Activated CD4-positive, alpha-beta T cell treated with anti-CD3 and anti-CD28 coated beads, Interleukin-2, Interleukin-6, amounts not matched to agents 100 ng/mL and 50 ng/mL, durations not matched to agents 16 hours and 8 hours (primary cell): ENCODE measurements around the gene TMEM81.

ENCODE experiments used
- DNase-seq: peaks from one replicate; pipeline ENCODE4 v3.0.0-alpha.2; 2020

TMEM81 gene

DNA sequence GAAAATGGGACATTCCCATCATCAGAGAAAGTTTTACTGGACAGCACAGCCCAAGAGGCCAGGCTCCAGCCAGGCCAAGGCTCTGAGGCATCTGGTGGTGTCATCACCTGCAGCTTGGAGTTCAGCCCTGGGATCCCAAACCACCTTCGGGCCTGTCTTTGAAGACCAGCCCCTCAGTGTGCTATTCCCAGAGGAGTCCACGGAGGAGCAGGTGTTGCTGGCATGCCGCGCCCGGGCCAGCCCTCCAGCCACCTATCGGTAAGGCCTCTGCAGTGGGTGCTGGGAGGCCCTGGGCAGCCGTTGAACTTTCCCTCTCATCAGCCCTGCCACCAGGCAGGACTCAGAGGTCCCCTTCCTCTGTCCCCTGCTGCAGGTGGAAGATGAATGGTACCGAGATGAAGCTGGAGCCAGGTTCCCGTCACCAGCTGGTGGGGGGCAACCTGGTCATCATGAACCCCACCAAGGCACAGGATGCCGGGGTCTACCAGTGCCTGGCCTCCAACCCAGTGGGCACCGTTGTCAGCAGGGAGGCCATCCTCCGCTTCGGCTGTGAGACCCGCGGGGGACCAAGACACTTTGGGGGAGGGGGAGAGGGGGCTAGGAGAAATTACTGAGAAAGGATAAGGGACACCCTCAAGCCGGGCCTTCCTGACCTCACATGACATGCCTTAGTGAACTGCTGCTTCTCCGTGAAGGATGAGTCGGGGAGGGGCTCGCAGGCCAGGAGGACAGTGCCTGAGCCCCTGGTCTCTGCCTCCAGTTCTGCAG lies 26.3 kb downstream of the TMEM81 start:
- no peak for DNase-seq

DNA sequence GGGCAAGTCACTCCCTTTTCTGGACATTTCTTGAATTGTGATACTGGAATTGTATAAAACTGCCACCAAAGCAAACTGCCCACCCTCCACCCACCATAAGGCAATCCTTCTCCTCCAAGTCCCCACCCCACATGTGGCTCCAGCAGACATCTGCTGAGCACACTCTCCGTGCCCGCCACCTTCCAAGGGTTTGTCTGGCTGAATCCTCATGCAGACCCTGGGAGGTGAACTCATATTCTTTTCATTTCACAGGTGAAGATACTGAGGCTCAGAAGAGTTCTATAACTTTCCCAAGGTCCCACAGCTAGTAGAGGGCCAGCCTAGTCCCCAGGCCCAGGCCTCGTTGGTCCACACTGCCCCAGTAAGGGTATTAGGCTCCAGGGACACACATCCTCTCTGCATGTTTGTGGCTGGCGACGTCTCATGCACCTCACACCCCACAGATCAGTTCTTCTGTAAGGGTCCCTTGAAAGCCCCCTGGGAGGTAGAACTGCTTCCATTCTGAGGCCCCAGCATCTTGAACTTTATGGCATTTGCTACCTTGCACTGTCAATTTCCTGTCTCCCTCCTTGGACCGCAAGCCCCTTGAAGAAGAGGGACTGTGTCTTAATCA lies 27.2 kb downstream of the TMEM81 start:
- no peak for DNase-seq

DNA sequence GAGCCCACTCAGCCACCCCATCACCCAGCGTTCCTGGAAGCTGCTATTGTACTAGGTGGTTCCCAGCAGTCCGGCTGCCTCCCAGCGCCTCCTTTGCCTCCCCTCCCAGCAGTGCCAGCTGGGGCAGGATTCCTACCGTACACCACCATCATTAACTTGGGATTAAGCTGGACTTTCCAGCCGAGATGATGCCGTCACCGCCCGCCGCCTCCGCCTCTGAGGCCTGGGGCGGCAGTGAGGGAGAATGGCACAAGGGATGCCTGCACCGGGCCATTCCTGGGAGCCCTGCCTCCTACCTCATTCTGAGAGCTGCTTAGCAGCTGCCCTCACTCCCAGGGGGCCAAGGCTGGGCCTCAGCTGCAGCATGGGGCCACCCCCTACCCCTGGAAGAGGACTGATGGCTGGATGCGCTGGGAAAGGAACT lies 28.1 kb downstream of the TMEM81 start:
- no peak for DNase-seq

DNA sequence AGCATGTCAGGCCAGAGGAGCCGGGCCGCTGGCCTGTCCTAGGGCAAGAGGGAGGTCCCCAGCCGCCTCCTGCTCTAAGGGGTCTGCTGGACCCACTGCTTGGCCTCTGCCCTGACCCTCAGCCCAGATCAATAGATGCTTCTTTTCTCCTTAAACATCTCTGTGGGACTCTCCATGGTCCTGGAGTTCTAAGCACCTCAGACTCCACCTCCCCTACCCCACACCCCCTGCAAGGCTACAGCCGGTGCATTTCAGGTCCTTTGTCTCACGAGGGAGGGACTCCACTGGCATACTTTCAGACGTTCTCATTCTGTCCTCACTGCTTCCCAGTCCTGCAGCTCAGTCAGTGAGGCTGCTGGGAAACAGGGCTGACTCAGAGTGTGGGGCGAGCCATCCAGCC lies 30.2 kb downstream of the TMEM81 start:
- DNase-seq, result no peak

DNA sequence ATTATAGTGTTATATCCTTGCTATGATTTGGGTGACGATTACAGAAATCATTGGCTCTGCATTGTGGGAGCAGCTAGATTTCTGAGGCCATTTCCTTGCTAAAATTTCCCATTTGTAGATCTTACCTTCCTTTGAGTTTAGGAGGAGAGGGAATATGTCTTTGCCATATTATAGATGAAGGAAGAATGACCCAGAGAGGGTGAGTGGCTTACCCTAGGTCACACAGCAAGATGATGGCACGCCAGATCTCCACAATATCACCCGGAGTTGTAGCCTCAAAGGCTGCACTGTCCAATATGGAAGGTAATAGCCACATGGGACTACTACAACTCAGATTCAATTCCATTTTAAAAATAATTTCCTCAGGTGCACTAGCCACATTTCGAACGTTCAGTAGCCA lies 31.0 kb downstream of the TMEM81 start:
- no peak for DNase-seq

DNA sequence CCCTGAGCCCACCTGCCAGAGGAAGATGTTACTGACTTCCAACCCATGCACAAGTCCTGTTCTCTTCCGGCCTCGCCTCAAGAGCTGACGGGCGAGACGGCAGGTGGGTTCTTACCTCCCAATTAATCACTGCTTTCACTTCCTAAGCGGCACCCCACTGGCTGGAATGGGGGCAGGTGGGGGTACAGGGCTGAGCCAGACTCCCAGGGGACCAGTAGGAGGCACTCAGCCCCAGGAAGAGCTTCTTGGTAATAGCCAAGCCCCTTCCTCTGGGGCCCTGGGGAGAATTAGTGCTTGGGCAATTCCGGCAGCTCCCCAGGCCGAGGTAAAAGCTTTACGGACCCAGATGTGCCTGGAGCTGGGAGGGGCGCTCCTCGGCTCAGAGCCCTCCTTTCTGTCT lies 31.6 kb downstream of the TMEM81 start:
- DNase-seq, result no peak

DNA sequence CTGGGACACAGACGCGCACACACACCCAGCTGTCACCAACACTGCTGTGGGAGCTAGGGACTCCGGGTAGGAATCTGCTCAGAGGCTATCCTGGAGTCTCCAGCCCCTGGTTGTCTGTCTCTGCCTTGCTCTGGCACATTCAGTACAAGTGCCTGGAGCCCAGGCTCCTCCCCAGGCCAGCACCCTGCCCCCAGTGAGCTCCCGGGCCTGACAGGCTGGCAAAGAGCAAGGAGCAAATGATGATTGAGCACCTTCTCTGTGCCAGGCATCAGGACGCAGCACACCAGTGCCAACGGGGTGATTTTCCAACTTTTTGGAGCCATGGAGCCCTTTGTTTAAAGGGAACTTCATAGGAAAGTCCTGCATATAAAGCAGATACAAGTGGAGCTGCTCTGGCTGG lies 34.8 kb downstream of the TMEM81 start:
- no peak for DNase-seq

DNA sequence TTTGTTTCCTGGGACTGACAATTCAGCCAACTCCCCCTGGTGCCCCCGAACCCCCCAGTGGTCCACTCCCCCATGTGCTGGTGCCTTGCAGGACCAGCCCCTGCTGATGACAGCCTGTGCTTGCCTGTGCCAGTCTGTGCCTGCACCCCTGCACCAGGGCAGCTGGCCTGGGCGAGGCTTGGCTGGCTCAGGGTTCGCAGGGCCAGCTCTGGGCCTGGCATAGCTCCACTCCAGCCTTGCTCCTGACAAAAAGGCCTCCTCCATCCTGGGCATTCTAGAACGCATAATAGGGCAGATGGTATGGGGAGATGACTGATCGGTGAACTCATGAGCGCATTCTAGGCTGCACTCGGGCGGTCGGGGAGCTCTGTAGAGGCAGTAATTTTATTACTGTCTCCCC lies 35.9 kb downstream of the TMEM81 start:
- no peak for DNase-seq

DNA sequence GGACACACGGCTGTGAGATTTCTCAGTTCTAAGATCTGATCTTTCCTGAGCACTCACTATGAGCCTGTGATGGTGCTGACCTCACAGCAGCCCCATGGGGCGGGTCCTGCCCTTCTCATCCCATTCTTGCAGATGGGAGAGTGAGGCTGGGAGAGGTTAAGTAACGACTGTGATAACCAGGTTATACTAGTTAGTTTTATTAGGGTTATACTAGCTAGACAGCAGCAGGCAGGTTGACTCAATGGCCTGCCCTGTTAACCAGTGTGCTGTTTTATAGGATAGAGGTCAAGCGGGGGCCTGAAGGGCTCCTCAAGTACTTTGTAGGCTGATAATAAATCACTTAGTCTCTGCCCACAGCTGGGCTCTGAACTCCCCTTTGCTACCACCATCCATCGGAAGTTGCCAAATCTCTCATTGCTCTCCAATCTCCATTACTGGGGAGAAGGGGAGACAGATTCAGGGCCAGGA lies 36.5 kb downstream of the TMEM81 start:
- no peak for DNase-seq

DNA sequence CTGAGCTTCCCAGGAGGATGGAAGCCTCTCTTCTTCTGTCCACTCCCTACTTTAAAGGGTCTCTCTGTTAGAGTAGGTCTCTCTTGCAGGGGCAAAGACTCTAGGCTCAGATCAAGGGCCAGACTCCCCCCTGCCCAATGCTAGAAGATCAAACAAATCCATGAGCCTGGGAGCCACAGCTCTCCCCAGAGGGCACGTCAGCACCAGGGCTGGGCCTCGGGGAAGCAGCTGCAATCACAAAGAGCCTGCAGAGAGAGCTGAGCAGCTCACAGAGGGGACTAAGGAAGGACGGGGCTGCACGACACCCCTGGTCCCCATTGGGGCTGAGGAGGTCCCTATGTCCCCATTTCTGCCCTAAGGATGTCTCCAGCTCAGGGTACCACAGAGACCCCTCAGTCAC lies 37.4 kb downstream of the TMEM81 start:
- no peak for DNase-seq

DNA sequence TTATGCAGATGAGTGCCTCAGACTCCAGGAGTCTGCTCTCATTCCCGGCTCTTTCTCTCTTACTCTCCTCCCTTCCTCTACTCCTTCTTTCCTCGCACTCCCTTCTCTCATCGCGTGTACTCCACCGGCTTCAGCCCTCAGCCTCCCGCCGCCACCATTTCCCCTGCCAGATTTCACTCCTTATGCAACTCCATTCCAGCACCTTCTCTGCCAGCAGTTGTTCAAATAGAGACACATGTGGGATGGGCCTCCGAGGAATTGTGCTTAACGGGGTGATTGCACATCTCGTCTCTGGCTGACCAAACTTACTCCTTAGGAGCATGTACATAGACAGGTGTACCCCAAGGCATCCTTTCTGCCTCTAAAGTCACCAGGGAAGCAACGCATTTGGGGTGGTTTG lies 39.1 kb downstream of the TMEM81 start:
- no peak for DNase-seq

DNA sequence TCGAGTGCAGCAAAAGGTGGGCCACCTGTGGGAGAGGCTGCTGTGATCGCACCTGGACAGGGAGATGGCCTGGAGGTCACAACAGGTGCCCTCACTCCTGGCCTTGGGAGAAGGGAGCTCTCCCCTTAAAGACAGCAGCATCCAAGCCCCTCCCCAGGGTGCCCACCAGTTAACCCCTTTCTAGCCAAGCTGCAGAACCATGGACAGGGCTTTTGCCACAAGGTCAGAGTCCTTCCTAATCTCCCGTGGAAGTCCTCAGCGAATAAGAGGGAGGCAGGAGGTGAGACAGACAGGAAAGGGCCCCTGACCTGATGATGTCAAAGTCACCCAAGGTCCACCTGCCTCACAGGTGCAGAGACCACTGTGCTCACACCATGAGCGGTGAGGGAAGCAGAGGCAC lies 39.5 kb downstream of the TMEM81 start:
- no peak for DNase-seq

DNA sequence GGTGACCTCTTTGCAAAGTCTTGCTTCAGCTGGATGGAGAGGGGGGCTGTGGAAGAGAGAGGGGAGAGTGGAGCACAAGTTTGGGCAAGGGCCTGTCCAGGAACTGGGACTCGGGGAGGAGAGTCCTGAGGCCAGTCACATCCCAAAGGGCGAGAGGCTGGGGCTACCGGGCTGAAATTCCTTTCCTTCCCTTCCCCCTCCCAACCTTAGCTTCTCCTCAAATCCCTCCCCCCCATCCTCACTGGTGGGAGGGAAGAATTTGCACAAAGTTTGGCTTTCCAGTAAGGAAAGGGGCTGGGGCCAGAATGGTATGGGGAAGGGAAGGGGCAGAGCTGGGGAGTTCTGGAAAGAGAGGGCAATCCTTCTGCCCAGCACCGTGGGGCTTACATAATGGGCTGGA lies 40.4 kb downstream of the TMEM81 start:
- no peak for DNase-seq

DNA sequence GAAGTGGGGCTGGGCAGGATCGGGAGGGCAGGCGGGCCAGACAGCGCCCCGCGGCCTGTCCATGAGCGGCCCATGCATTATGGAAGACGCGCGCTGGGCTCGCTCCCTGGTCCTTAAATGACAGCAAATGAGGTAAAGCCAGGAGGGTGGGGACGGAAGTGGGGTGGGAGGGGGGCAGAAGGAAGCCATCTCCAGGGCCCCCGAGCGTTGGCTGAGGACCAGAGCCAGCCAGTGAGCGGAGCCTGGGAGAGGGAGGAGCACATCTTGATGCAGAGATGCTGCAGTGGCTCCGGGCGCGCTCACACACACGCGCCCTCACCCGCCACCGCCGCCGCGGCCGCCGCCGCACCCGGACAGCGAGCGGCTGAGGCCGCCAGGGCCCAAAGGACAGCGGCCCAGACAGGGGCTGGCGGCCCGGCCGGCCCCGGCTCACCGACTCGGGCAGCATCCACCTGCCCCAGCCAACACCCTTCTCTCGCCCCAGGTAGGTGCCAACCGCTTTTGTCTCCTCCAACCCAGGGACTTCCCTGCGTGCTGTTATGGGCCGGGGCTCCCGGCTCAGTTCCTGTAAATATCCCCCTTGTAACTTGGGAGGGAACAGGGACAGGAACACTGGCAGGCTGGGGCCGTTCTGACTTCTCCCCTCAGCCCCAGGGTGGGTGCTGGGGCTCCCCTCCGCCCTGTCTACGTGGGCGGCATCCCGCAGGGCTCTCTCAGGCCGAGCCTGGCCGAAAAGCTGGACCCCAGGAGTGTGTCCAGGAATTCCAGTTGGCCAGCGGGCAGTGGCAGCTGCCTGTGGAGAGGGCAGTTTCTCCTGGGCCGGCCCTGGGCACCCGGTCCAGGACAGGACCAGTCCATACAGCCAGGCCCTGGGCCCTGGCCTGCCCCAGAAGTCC lies 41.1 kb downstream of the TMEM81 start, which contains the start of gene CNTN2:
Gene CNTN2, plus strand, starts transcription at position 302 of the 896 bp plus-strand sequence. CDS start 9,974 bp downstream, outside the sequence.
- no peak for DNase-seq

DNA sequence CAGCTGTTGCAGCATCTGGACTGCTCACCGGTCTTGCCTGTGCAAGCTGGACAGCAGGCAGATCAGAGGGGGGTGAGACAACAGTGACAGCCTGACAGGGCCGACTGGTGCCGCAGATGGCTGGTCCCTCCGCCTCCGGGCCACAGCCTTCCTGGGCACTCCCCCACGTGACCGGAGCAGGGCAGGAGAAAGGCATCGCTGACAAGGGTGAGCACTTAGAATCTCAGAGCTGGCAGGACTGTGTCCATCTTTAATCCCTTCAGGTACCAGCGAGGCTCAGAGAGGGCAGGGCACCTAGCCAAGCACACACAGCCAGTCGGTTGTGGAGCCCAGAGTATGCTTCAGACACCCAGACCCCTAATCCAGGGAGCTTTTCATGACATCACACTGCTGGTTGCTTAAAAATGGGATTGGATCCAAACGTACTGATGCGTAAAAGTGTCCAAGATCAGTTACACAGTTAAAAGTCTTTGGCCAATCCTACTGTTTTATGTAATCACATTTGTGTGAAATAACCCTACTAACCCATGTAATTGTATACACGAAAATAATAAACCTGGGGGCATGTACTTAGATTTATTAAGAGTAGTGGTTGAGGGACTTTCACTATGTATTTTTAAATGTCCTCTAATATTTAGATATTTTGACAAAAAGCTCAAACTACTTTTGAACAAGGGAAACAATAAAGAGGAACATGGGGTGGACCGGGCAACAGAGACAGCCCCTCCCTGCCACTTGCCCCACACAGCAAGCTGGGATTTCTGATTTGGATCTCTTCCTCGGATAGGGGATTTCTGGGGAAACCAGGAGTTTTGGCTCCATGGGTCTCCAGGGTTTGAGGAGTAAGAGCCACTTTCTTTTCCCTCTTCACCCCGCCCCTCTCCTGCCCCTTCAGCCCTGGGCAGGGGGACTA lies 42.0 kb downstream of the TMEM81 start:
- DNase-seq, result no peak

DNA sequence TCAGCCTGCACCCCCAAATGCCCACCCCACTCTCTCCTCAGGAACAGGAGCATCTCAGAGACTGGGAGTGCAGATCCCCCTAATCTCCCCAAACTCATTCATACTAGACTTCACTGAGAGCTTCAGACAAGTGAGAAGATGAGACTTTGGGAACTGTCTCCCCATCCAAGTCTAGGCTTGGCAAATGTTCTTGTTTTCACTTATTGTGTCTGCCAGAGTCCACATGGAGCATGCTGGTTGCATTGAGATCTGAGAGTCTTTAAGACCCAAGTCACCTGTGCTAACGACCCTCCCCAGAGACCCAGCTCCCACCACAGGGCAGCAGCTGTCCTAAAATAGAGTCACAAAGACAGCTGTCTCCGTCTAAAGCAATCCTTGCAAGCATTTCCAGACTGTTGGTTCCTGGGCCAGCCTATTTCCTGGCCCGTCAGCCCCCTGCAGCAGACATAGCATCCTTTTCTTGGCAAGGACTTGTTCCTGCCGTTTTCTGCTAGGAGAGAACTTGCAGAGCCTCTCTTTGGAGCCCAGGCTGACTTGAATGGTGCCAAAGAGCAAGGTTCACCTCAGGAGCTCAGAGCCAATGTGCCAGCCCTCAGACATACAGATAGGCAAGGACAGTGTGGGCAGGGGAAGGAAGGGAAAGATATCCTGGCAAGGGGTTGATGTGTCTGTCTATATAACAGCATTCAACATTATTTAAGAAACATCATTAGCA lies 43.1 kb downstream of the TMEM81 start:
- no peak for DNase-seq

DNA sequence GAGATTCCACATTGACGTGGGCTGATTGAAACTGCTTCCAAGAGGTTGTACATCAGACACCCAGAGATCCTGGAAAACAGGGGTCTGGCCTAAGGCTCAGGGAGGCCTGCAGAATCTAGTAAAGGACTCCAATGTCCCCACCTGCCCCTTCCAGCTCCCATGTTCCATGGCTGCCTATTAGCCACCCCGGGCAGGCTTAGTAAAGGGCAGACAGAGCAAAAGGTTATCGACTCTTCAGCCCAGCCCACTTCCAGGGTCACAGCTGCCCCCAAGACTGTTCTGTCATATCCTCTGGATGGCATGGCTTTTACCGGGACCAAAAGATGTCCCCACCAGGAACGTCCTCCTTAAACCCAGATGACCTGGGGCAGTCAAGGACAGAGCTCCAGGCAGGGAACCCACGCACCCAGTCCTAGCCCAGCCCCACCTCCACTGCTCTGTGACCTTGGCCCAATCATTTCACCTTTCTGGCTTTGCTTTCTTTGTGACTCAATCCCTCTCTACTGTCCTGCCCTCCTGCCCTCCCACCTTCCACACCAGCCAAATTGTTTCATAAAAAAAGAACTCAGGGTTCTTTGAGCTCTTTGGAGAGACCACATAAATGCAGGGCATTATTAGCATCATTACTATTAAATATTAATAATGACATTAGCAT lies 46.0 kb downstream of the TMEM81 start:
- no peak for DNase-seq

DNA sequence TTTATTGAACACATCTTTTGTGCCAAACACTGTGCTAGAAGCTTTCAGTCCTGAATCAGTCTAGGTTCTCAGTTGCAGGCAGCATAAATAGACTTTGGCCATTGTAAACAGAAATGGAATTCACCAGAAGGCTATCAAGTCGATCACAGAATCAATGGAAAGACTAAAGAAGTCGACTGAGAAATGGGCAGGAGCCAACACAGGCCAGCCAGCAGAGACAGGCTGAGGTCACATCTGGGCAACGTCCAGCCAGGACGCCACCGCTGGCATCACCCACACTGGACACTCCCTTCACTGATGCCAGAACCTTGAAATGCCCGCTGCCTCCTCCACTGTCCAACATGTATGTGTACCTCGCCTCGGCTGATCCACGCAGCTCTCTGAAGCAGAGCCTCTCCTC lies 46.7 kb downstream of the TMEM81 start:
- DNase-seq, result no peak
